ENCODE measurements around the gene FBLN5. TPM values are rescaled to one million over a fixed set of nuclear protein-coding genes. Genes with fewer than 3 reads are reported as not detected.

Gene FBLN5
- total RNA-seq, 1 experiment from 2014 or later, result 3.3 TPM

- H3K27me3 ChIP-seq (ENCODE audit: insufficient read depth, low read length), result peaks cover 5% of the 10 kb centered on the region; the same call in 1 of the 2 replicates
- H3K36me3 ChIP-seq (ENCODE audit: control insufficient read depth in 1 of 2, insufficient read depth in 2 of 2, low read length in 2 of 2), result no peaks in the 10 kb centered on the region
- no peaks in the 10 kb centered on the region for H4K20me1 ChIP-seq (ENCODE audit: insufficient read depth)
- H3K79me2 ChIP-seq (ENCODE audit: insufficient read depth, low read length), result no peaks in the 10 kb centered on the region
- RAD21 ChIA-PET (ENCODE audit: low non-redundant PET in 1 of 2, low total read pairs in 2 of 2, uncharacterized antibody in 2 of 2, unreplicated experiment in 2 of 2), result interaction anchor here (0.5 to 1.2 kb wide), 4 partner anchors 53 to 409 kb away, joined by 3 to 5 read pairs (median 4); no protein-coding TSS in a partner anchor
- BruUV-seq (replicated peaks), result no TSS peak
- peak overlapping the region; percentile 41 for H2AFZ ChIP-seq (ENCODE audit: low read depth, low read length, poor library complexity, severe bottlenecking)
- CTCF ChIA-PET, result interaction anchor here (0.7 to 1.6 kb wide), 4 partner anchors 37 to 138 kb away, joined by 3 to 7 read pairs (median 6); no protein-coding TSS in a partner anchor
- H3K4me2 ChIP-seq (ENCODE audit: low read length), result peak overlapping the region; percentile 31
- no peaks in the 10 kb centered on the region for H3K9me2 ChIP-seq (ENCODE audit: insufficient read depth)
- DNase-seq (ENCODE audit: low read depth, low spot score) (peak; percentile 16), ATAC-seq (peak; percentile 71)
- POLR2A ChIA-PET, result no interaction called here
- no peak overlapping the region for H3K27ac ChIP-seq (ENCODE audit: low read depth, low read length)
- no peak overlapping the region for H3K9ac ChIP-seq (ENCODE audit: low read length)
- no peak for TF ChIP-seq SRF (IDR thresholded peaks at IDR 0.05; ENCODE audit: low read depth)
- no peak for TF ChIP-seq SP1 (IDR thresholded peaks at IDR 0.05; ENCODE audit: low read depth)
- peak; percentile 9 to 24 (median 12); a peak in 1 of 6 replicates for TF ChIP-seq CTCF (IDR thresholded peaks at IDR 0.05 in 2 of 3, conservative IDR thresholded peaks at IDR 0.05 in 1 of 3; ENCODE audit: borderline replicate concordance in 1 of 3, insufficient read depth in 1 of 3, low read depth in 2 of 3, low read length in 2 of 3)
- no peak for TF ChIP-seq ZFX (IDR thresholded peaks at IDR 0.05)
- TF ChIP-seq EGR1 (IDR thresholded peaks at IDR 0.05; ENCODE audit: low read depth), result no peak
- TF ChIP-seq ATF3 (IDR thresholded peaks at IDR 0.05), result no peak
- no peak for TF ChIP-seq CEBPB (IDR thresholded peaks at IDR 0.05; ENCODE audit: low read depth)
- TF ChIP-seq MAX (IDR thresholded peaks at IDR 0.05), result no peak
- TF ChIP-seq ZBTB33 (IDR thresholded peaks at IDR 0.05; ENCODE audit: extremely low read depth, insufficient replicate concordance, low read length), result no peak
- peak; percentile 43 for TF ChIP-seq RAD21 (IDR thresholded peaks at IDR 0.05; ENCODE audit: low read depth)
- TF ChIP-seq EZH2 (IDR thresholded peaks at IDR 0.05), result no peak
- TF ChIP-seq EZH2phosphoT487 (IDR thresholded peaks at IDR 0.05; ENCODE audit: borderline replicate concordance), result no peak
- no peak for TF ChIP-seq FOSL1 (IDR thresholded peaks at IDR 0.05; ENCODE audit: low read depth)
- TF ChIP-seq TCF7L2 (IDR thresholded peaks at IDR 0.05; ENCODE audit: borderline replicate concordance, extremely low read depth, insufficient read depth, insufficient read length), result peak; percentile 31
- no peak for TF ChIP-seq ELF1 (IDR thresholded peaks at IDR 0.05; ENCODE audit: borderline replicate concordance, low read depth)
- no peak for TF ChIP-seq REST (IDR thresholded peaks at IDR 0.05; ENCODE audit: low read depth)
- TF ChIP-seq CBX3 (IDR thresholded peaks at IDR 0.05; ENCODE audit: low read depth), result no peak
- TF ChIP-seq POLR2AphosphoS5 (IDR thresholded peaks at IDR 0.05; ENCODE audit: low read depth, low read length), result no peak
- H3K4me1 ChIP-seq (ENCODE audit: control insufficient read depth in 1 of 2, insufficient read depth in 2 of 2, low read length in 2 of 2), result peaks cover 2 to 8% of the 10 kb centered on the region in 2 experiments; a peak in 3 of 4 replicates
- H3K4me3 ChIP-seq (replicated peaks in 1 of 2; ENCODE audit: low read depth in 1 of 2, low read length in 2 of 2), result no peak overlapping the region
- H3K9me3 ChIP-seq (ENCODE audit: control insufficient read depth in 1 of 2, insufficient read depth in 1 of 2, low read depth in 1 of 2, low read length in 2 of 2), result no peaks in the 10 kb centered on the region
- intact Hi-C loops (cut with micrococcal nuclease), result no loop called here
Observed at GRCh38 chr14:91858536-91859275, 88.8 kb downstream of the FBLN5 start.
